Brain microvascular endothelial cell (primary cell): ENCODE measurements around the gene GTSF1L.

Source experiments
- DNase-seq: peaks from one replicate; pipeline ENCODE4 v3.0.0-alpha.2; 2020
- H3K27ac ChIP-seq: fragments of 250-450 bp; sonication (Bioruptor Pico); 2 replicates; pipeline ENCODE4 v1.5.1; 2020; ENCODE audit warnings: mild to moderate bottlenecking, moderate library complexity
- H3K27me3 ChIP-seq: fragments of 250-450 bp; sonication (Bioruptor Pico); replicated peaks from 2 replicates; pipeline ENCODE4 v1.5.1; 2020; ENCODE audit warnings: mild to moderate bottlenecking
- H3K36me3 ChIP-seq: fragments of 250-450 bp; sonication (Bioruptor Pico); replicated peaks from 2 replicates; pipeline ENCODE4 v1.5.1; 2020; ENCODE audit warnings: mild to moderate bottlenecking
- H3K4me3 ChIP-seq: 2 replicates; pipeline ENCODE4 v1.5.1; 2011; ENCODE audit warnings: low read depth, mild to moderate bottlenecking, control low read depth, low read length, moderate library complexity
- in situ Hi-C: cut with HindIII; loops from 2 replicates; pipeline ENCODE4 v1.10.0; 2017; ENCODE audit warnings: low sequenced_read_pairs, low pct_ligation_motif_present
- TF ChIP-seq, protein P1 (sequence below): IDR thresholded peaks from 2 replicates; pipeline ENCODE4 v1.5.1; 2011; ENCODE audit warnings: low read depth, mild to moderate bottlenecking, moderate library complexity, low read length, control low read depth, inconsistent platforms; ENCODE audit errors: missing control alignments

GTSF1L gene

DNA sequence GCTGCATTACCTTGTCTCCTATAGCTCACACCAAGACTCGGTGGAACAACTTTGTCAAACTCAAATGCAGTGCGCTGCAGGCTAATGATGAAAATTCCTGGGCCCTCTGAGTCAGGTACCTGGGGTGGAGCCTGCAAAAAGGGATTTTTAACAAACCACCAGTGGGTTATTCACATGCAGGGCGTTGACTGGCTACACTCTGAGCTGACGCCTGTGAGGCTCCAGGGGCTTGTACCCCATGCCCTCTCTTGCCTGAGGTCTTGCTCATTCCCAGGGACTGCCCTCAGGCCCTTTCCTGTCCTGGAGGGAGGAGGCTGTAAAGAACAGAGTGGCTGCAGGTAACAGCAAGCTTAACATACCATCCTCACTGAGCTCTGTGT lies 9.2 kb downstream of the GTSF1L start:
- Histone ChIP-seq H3K4me3 (no peak overlapping the region), H3K27ac (no peak overlapping the region), H3K36me3 (no peaks in the 10 kb centered on the region), H3K27me3 (no peaks in the 10 kb centered on the region)
- in situ Hi-C loops: no loop called here
- DNase-seq: no peak
- TF ChIP-seq, protein P1, sequence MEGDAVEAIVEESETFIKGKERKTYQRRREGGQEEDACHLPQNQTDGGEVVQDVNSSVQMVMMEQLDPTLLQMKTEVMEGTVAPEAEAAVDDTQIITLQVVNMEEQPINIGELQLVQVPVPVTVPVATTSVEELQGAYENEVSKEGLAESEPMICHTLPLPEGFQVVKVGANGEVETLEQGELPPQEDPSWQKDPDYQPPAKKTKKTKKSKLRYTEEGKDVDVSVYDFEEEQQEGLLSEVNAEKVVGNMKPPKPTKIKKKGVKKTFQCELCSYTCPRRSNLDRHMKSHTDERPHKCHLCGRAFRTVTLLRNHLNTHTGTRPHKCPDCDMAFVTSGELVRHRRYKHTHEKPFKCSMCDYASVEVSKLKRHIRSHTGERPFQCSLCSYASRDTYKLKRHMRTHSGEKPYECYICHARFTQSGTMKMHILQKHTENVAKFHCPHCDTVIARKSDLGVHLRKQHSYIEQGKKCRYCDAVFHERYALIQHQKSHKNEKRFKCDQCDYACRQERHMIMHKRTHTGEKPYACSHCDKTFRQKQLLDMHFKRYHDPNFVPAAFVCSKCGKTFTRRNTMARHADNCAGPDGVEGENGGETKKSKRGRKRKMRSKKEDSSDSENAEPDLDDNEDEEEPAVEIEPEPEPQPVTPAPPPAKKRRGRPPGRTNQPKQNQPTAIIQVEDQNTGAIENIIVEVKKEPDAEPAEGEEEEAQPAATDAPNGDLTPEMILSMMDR: no peak

DNA sequence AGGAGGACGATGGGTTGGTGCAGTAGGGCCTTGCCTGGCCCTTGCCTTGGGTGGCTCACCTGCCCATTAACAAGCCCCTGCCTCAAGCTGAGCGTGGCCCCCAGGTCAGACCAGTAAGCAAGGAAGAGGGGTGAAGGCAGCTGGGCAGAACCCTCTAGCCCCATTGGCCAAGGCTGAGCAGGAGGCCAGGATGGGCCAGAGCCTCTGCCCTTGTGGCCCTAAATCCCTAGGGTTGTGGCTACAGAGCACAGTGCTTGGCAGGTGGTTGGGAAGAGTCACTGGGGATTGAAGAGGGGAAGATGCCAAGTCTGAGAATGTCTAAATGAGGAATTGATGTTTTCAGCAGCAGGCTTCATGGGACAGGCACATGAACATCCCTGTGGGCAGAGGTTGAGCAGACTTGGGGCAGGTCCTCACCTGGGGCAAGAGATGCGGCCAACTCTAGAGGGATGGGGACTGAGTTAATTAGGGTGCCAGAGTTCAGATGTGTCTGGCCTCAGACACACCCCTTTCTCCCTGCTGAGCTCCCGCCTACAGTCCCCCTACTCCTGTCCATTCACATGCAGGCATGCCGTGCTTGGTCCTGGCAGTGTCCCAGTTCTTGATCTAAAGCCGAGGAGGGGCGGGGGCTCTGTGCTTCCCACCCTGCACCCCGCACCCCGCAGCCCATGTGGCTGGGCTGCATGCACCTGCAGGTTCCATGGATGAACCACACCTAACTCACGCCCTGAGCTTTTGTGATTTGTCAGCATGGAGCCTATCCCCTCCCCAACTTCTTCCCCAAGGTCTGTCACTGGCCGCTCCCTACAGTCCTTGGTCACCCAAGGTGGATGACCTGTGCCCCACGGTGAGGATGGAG lies 9.8 kb downstream of the GTSF1L start:
- no peak overlapping the region for H3K27ac ChIP-seq
- no peak overlapping the region for H3K4me3 ChIP-seq
- no peaks in the 10 kb centered on the region for H3K36me3 ChIP-seq
- in situ Hi-C loops: no loop called here
- TF ChIP-seq, protein P1: no peak
- DNase-seq: no peak
- H3K27me3 ChIP-seq: no peaks in the 10 kb centered on the region

DNA sequence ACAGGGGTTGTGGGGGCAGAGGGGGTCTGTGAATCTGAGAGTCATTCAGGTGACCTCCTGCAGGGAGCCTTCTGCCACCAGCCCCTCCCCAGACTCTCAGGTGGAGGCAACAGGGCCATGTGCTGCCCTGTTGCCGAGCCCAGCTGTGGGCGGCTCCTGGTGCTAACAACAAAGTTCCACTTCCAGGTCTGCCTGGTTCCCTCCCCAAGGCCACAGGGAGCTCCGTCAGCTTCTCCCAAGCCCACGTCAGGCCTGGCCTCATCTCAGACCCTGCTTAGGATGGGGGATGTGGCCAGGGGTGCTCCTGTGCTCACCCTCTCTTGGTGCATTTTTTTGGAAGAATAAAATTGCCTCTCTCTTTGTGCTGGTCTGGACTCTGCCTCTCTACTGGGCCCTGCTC lies 10.7 kb downstream of the GTSF1L start:
- H3K36me3 ChIP-seq: no peaks in the 10 kb centered on the region
- no peak overlapping the region for H3K27ac ChIP-seq
- no peak overlapping the region for H3K4me3 ChIP-seq
- TF ChIP-seq, protein P1: no peak
- no peaks in the 10 kb centered on the region for H3K27me3 ChIP-seq
- in situ Hi-C loops: no loop called here
- no peak for DNase-seq

DNA sequence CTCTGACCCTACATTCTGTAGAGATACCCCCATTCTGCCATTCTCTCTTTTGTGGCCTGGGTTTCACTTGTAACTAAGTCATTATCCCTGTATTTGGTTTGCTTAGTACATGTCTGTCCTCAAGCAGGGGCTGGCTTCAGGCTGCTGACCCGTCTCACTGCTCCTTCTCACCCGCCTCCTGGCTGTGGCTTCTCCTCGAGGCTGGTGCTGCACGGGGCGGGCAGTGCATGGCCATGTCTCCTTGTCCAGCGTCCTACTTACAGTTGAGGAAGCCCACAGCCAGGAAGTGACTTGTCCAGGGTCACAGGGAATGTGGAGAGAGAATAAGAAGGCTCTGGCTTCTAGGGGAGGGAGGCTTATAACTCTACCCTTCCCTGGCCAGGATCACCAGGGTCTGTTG lies 11.3 kb downstream of the GTSF1L start:
- TF ChIP-seq, protein P1: no peak
- Histone ChIP-seq H3K36me3 (no peaks in the 10 kb centered on the region), H3K27me3 (no peaks in the 10 kb centered on the region), H3K4me3 (no peak overlapping the region), H3K27ac (no peak overlapping the region)
- no peak for DNase-seq
- in situ Hi-C loops: no loop called here

DNA sequence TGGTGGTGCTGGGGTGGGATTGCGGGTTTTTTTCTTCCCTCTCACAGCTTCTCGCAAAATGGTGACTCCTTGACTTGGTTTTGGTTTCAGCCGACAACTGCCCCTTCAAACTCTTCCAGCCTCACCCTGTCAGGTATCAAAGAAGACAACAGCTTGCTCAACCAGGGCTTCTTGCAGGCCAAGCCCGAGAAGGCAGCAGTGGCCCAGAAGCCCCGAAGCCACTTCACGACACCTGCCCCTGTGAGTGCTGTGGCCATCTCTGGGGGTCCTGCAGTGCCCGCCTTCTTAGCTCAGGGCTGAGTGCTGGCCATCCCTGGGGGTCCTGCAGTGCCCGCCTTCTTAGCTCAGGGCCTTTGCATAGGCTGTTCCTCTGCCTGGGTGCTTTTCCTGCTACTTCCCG lies 11.8 kb downstream of the GTSF1L start:
- in situ Hi-C loops: no loop called here
- Histone ChIP-seq H3K36me3 (no peaks in the 10 kb centered on the region), H3K27me3 (no peaks in the 10 kb centered on the region), H3K27ac (no peak overlapping the region), H3K4me3 (no peak overlapping the region)
- TF ChIP-seq, protein P1: no peak
- DNase-seq: no peak
